Ovary (tissue), 3 donors: ENCODE measurements around the gene CDC34.

Experiments used
- EP300 ChIP-seq: sonication (generic); formaldehyde crosslinking; IDR thresholded peaks from one replicate; pipeline ENCODE4 v1.6.1; 2017; ENCODE audit warnings: antibody characterized with exemption
- POLR2A ChIP-seq: fragments of 450-650 bp; IDR thresholded peaks from one replicate; pipeline ENCODE4 v1.6.1; 2017; ENCODE audit warnings: antibody characterized with exemption, mild to moderate bottlenecking, moderate library complexity
- TF ChIP-seq, protein P1 (sequence below), 3 donors: fragments of 450-650 bp in 2 of 3; fragments of 200-600 bp in 1 of 3; IDR thresholded peaks; one replicate each; pipeline versions ENCODE4 v1.5.1 to v1.8.0; 2016 to 2022; ENCODE audit warnings: antibody characterized with exemption in 3 of 3, mild to moderate bottlenecking in 1 of 3
- donor health status: DM: no; HTN: no; CAD: no.

DNA sequence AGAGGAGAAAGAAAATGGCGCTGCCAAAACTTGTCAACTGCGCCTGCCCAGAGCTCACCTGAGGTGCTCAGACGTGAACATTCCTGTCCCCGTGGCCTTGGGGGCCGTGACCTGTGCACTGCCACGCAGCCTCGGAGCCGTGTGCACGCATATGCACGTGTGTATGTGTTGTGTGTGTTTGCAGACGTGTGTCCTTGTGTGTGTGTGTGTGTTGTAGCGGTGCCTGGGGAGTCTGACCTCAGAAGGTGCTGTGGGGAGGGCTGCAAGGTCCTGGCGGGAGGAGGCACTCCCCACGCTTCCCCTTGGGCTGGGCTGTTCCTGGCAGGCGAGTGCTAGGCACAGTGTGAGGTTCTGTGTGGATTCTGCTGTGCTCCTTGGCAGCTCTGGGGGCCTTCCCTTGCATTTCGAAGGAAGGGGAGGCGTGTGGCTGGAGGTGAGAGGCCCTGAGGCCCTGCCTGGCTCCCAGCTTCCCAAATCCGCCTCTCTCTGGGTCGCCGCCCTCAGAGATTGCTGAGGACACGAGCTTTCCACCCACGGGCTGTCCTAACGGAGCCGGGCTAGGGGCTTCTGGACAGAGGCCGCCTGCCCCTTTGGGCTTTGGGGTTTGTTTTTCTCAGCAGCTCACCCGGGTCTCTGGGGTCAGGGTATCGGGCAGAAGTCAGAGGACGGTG lies 45.3 kb downstream of the CDC34 start:
- TF ChIP-seq, protein P1, sequence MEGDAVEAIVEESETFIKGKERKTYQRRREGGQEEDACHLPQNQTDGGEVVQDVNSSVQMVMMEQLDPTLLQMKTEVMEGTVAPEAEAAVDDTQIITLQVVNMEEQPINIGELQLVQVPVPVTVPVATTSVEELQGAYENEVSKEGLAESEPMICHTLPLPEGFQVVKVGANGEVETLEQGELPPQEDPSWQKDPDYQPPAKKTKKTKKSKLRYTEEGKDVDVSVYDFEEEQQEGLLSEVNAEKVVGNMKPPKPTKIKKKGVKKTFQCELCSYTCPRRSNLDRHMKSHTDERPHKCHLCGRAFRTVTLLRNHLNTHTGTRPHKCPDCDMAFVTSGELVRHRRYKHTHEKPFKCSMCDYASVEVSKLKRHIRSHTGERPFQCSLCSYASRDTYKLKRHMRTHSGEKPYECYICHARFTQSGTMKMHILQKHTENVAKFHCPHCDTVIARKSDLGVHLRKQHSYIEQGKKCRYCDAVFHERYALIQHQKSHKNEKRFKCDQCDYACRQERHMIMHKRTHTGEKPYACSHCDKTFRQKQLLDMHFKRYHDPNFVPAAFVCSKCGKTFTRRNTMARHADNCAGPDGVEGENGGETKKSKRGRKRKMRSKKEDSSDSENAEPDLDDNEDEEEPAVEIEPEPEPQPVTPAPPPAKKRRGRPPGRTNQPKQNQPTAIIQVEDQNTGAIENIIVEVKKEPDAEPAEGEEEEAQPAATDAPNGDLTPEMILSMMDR (IDR thresholded peaks at IDR 0.05): no peak
- TF ChIP-seq EP300 (no peak), POLR2A (no peak)
